ENCODE measurements around the gene FBLN2.
"Not testable (repeated sequence)": the region's sequence is repeated elsewhere in the genome, so short reads cannot be mapped to it uniquely, and the experiment has no call there.

The FBLN2 gene

DNA sequence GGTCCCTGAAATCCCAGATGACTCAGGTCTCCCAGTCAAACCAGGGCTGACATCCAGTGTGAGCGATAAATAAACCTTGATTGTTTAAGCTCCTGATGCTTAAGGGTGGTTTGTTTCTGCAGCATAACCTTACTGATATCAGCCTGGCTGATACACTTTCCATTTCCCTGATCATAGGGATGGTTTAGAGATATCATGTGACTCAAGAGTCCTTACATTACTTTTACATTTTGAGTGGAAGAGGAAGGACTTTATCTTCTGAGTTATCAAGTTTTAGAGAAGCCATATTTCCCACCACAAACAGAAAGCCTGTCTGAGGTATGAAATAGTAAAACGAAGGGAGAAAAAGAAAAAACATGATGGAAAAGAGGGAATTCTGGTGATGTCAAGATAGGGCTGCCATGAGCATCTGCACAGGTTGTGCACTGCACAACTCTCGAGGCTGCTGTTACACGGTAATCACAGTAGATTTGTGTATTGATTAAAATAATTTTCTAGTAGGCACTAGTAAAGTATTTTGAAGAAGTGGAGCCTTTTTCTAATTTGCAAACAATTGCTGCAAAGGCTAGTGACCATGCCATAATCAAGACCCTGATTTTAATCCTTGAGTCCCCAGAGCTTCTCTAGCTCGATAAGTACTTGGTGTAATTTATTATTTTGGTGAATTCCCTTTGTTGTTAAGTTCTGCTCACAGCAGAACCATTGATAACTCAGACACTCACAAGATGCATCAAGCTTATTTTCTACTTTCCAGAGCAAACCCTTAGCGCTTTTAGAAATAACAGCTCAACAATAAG lies 34.1 kb upstream of the FBLN2 start:
- DNase-seq, result no peak

DNA sequence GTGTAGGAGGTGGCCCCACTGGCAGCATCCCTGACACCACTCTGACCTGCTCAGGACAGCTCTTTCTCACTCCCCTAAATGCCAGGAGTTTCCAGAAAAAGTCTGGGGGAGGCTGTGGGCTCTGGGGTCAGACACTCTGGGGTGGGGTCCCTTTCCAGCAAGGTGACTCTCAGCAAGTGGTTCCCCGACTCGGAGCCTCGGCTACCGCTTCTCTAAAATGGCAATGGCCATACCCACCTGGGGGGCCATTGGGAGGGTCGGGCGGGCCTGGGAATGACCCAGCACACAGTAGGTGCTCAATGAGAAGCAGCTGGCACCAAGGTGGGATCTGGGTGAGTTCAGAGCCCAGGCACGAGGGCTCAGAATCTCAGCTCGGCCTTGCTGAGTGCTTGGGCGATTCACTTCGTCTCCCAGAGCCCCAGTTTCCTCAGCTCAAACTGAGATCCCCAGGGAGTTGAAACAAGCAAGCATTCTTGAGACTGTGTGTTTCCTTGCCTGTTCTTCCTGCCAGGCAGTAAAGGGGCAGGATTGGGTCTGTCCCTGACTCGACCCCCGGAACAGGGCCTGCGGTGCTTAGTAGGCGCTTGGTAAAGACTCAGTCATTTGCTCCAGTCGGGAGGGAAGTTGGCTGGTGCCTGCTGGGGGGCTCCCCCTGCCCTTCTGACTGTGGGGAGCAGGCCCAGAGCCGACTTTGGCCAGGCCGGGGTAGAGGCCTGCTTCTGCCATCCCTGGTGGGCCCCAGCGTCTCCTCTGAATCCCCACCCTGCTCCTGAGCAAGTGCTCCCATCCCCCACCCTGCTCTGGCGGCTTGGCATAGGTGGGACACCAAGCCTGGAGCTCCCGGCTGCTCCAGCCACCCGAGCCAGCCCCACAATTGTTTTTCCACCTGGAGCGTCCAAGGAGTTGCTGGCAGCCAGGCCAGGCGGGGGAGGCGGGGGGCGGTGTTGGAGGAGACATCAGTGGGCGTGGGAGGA lies 32.9 kb upstream of the FBLN2 start:
- no peak for DNase-seq

DNA sequence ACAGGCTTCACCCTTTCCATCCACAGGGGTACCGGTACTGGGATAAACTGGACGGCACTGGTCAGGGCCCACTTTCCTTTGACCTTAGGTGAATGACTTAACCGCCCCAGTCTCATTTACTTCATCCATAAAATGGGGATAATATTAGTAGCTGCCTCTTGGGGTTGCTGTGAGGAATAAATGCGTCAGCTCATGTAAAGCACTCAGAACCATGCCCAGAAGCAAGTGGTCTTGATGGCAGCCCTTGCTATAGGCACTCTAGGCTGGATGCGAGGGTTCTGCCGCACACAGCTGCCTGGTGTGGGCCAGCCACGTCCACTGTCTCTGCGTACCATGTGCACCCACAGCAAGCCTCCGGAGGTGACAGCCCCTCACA lies 32.2 kb upstream of the FBLN2 start:
- no peak for DNase-seq

GRCh38 chr3:13517253-13517977 lies 31.5 kb upstream of the FBLN2 start:
- DNase-seq, result no peak

GRCh38 chr3:13518516-13518953 lies 30.4 kb upstream of the FBLN2 start:
- no peak for DNase-seq

- no peak for DNase-seq
Measured at GRCh38 chr3:13519006-13519791, 29.7 kb upstream of the FBLN2 start.

- no peak for DNase-seq
Measured at GRCh38 chr3:13520326-13520880, 28.5 kb upstream of the FBLN2 start.

DNA sequence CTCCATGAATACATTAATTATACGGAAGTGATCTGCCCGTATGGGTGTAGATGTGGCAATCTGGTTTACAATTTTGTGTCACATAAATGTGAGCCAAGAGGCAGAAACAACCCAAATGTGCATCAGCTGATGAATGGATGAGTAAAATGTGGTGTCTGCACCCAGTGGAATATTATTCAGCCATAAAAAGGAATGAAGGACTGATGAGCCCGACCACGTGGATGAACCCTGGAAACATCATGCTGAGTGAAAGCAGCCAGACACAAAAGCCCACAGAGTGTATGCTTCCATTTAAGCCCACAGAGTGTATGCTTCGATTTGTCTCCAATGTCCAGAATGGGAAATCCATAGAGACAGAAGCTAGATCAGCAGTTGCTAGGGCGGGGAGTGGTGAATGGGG lies 27.6 kb upstream of the FBLN2 start:
- no peak for DNase-seq

DNA sequence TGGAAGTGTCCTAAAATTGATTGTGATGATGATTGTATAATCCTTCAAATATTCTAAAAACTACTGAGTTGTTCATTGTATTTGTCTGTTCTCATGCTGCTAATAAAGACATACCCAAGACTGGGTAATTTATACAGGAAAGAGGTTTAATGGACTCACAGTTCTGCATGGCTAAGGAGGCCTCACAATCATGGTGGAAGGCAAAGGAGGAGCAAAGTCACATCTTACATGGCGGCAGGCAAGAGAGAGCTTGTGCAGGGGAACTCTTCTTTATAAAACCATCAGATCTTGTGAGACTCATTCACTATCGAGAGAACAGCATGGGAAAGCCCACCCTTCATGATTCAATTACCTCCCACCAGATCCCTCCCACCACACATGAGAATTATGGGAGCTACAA lies 27.2 kb upstream of the FBLN2 start:
- not testable (repeated sequence) for DNase-seq

DNA sequence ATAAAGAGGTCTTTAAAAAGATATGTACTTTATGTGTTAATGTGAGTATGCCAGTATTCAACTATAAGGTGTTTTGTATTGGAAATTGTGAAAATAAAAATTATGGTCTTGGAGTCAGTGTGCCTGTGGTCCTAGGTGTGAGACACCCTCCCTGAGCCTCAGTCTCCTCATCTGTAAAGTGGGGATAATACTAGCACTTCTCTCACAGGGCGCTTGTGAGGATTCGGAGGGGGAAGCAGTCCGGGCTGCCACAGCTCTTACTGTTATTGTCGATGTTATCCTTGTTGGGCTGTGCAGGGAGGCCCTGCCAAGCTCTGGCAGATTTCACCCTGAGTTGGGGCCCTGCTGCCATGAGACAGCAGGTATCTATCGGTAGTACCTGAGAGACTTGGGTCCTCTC lies 26.7 kb upstream of the FBLN2 start:
- DNase-seq, result no peak

DNA sequence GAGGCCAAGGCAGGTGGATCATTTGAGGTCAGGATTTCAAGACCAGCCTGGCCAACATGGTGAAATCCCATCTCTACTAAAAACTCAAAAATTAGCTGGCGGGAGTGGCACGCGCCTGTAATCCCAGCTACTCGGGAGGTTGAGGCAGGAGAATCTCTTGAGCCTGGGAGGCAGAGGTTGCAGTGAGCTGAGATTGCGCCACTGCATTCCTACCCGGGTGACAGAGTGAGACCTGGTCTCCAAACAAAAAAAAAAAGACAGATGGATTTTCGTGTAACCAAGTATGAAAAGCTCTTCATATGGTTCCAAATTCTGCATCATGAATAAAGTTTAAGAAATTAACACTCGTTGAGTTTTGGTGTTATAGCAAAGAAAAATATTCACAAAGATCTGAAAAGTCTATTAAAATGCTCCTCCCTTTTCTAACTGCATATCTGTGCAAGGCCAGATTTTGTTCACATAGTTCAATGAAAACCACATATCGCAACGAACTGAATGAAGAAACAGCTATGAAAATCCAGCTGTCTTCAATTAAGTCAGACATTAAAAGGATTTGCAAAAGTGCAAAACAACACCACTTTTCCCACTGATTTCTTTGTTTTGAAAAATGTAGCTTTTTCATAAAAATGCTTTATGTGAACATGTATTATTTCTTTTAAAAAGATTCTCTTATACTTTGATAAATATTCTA lies 23.8 kb upstream of the FBLN2 start:
- no peak for DNase-seq

DNA sequence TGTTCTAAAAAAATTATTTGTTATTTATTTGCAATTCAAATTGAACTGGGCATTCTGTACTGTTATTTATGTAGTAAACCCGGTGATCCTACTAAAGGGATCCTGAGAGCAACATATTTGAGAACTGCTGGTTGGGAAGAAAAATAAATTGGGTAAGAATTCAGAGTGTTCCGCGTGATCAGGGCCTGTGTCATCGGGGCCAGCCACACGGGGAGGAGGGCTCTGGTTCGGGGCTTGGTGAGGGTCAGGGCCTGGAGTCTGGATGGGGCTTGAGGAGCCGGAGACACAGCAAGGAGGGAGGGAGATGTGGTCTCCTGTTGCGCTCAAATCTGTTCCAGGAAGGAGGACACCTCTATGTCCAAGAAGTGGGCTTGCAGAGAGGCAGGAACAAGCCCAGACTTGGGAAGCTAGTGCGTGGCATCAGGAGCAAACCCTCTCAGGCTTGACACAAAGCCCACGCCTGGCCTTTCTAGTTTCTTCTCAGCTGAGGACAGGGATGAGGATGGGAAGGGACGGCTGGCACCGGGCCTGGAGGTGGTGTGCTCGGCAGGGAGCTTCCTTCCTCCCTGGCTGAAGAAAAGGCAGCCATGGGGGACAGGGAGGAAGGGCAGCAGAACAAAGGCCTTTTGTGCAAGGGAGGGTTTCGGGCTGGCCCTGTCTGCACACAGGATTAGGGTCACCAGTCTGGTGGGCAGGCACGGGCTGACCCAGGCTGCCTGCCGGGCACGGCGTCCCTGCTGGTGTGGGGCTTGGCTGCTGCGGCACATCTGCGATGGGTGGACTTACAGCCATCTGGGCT lies 22.9 kb upstream of the FBLN2 start:
- no peak for DNase-seq

- no peak for DNase-seq
Measured at GRCh38 chr3:13526626-13526949, 22.3 kb upstream of the FBLN2 start.

- DNase-seq, result no peak
Measured at GRCh38 chr3:13528217-13528867, 20.6 kb upstream of the FBLN2 start.

DNA sequence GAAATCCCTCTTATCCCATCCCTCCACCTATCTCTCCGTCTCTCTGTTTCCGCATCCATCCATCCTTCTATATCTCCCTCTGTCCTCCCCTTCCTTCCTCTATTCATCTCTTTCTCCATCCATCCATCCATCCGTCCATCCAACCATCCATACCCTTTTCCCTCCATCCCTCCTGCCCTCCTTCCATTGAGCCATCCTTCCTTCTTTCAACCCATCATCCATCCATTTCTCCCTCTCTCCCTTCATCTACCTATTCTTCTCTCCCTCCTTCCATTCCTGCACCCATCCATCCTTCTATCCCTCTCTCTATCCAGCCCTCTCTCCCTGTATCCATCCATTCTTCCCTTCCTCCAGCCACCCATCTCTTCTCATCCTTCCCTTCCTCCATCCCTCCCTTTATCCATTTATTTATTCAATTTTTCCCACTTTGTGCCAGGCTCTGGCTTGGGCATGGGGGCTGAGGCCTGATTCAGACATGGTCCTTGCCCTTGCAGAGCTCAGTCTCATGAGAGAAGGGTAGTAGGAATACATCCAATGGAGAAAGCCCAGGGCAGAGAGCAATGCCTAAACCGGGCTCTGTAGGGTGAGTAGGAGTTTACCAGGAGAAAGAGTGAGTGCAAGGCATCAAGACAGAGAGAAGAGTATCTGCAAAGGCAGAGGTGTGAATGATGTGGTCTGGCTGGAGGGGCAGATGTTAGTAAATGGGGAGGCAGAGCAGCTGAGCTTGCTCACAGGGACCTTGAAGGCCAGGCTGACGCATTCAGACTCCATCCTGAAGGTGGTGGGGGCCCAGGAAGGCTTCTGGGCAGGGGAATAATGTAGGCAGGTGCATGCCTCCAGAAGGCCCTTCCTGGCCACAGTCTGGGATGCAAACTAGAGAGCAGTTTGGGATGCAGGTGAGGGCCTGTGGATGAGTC lies 19.5 kb upstream of the FBLN2 start:
- DNase-seq, result no peak

GRCh38 chr3:13530241-13531009 lies 18.5 kb upstream of the FBLN2 start:
- no peak for DNase-seq

DNA sequence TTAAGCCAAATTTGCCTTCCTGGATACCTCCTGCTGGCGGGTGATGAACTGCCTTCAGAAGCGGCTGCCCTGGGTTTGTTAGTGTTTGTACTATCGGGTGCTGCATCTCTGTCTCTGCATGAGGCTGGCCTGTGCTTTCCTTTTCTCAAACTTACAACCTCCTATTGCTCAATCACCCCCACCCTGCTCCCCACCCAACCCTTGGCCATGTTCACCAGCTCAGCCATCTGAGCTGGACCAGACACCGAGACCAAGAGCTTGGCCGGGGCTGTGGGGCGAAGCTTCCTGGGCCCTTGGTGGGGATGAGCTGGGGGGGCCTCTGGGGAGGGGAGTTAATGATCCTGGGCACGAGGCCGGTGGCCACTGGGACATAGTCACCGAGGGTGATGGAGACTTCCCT lies 16.8 kb upstream of the FBLN2 start:
- no peak for DNase-seq

- DNase-seq, result no peak
Measured at GRCh38 chr3:13532631-13533030, 16.3 kb upstream of the FBLN2 start.

Measured in stimulated activated CD4-positive, alpha-beta T cell treated with anti-CD3 and anti-CD28 coated beads, Interleukin-4, amount 100 ng/mL, for 4 hours (primary cell).